Fibroblast of pulmonary artery (primary cell): ENCODE measurements around the gene PPP6R3.

Source experiments
- DNase-seq: peaks from one replicate; pipeline ENCODE4 v3.0.0-alpha.2; 2010; ENCODE audit warnings: low read depth
- H3K4me3 ChIP-seq: replicated peaks from 2 replicates; pipeline ENCODE4 v1.5.1; 2011; ENCODE audit warnings: low read depth, mild to moderate bottlenecking, control low read depth, low read length, moderate library complexity
- TF ChIP-seq, protein P1 (sequence below): IDR thresholded peaks from 2 replicates; pipeline ENCODE4 v1.5.1; 2011; ENCODE audit warnings: mild to moderate bottlenecking, control low read depth, low read length, inconsistent platforms; ENCODE audit errors: missing control alignments

Gene PPP6R3

DNA sequence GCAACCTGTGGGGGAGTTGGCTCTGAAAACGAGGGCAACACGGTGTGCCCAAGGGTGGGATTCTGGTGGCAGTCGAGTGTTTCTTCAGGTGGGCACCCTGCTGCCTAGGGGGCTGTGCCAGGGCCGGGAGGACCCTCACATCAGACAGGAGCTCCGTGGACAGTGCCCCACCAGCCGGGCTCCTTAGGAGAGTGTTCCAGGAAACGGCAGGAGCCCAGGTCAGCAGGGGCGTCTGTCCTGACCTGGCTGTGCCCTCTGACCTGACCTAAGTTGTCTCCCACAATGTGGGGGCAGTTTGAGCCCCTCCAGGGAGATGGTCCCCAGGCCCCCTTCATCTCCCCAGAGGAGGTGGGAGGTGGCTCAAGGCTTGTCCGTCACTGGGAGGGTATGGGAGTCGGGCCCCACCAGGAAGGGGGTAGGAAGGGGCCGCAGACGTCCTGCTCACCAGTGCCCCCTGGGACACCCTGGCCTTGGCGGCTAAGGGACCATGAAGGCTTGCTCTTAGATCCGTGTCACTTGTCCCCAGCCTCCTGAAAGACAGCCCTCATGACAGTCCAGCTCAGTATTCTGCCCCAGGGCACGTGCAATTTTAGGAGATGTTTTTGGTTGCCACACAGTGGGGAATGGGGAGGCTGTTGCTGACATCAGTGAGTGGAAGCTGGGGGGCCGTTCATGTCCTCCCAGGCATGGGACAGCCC, 191.6 kb downstream of the PPP6R3 start:
- H3K4me3 ChIP-seq = no peak overlapping the region
- DNase-seq = no peak
- TF ChIP-seq, protein P1, sequence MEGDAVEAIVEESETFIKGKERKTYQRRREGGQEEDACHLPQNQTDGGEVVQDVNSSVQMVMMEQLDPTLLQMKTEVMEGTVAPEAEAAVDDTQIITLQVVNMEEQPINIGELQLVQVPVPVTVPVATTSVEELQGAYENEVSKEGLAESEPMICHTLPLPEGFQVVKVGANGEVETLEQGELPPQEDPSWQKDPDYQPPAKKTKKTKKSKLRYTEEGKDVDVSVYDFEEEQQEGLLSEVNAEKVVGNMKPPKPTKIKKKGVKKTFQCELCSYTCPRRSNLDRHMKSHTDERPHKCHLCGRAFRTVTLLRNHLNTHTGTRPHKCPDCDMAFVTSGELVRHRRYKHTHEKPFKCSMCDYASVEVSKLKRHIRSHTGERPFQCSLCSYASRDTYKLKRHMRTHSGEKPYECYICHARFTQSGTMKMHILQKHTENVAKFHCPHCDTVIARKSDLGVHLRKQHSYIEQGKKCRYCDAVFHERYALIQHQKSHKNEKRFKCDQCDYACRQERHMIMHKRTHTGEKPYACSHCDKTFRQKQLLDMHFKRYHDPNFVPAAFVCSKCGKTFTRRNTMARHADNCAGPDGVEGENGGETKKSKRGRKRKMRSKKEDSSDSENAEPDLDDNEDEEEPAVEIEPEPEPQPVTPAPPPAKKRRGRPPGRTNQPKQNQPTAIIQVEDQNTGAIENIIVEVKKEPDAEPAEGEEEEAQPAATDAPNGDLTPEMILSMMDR = no peak

DNA sequence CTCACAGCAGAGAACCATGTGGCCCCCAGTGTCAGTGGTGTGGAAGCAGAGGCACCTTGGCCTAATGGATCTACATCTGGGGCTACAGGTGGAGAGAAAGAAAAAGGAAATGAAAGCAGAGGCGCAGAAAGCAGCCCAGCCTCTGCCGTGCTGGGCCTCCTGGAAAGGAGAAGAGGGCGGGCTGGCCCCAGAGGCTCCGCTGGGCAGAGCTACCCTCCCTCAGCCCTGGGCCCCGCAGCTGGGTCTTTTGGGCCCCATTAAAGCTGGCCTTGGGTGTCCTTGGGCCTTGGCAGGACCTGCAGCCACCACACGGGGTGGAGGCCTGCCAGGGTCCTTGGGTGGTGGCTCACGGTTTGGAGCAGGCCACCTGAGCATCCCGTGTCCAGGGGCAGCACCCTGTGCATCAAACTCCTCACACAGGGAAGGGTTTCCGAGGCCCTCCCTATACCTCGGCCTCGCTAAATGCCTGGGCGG, 192.2 kb downstream of the PPP6R3 start:
- TF ChIP-seq, protein P1 = no peak
- no peak for DNase-seq
- no peak overlapping the region for H3K4me3 ChIP-seq

DNA sequence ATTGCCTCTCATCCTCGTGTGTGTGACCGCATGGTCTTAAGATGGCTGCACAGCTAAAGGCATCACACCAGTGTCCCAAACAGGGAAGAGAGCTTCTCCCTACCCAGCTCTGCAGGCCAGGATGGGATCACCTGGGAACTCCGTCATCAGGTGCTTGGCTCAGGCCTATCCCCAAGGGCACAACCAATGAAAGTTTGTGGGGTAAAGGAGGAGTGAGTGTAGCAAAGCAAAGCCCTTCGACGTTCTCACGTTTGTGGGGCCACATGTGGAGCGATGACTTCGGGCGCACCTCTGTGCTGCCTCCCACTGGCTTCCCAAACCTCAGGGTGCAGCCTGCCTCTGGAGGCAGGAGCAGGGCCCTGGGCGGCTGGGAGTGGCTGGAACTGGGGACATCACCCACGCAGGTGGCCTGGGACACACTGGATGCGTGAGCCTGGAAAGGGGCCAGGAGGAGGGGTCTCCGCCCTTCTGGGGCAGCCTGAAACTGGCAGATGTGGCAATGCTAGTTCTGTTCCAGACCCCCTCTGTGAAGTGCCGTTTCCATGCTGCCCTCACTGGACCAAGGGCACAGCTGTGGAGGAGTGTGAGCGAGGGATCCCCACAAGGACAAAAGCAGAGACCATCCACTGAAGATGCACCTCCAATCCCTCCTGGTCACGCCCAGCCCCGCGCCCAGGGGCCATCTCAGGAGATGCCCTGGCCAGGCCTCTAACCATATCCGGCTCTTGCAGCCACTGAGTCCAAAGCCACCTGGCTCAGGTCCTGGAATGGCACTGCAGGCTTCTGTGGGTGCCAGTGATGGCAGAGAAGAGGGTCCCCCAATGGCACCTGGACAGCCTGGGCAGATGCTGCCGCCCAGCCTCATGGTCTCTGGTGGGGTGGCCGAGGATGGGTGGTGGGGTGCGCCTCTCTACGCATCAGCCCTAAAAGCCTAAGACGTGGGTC, 193.2 kb downstream of the PPP6R3 start:
- TF ChIP-seq, protein P1 = no peak
- H3K4me3 ChIP-seq = no peak overlapping the region
- DNase-seq = no peak

DNA sequence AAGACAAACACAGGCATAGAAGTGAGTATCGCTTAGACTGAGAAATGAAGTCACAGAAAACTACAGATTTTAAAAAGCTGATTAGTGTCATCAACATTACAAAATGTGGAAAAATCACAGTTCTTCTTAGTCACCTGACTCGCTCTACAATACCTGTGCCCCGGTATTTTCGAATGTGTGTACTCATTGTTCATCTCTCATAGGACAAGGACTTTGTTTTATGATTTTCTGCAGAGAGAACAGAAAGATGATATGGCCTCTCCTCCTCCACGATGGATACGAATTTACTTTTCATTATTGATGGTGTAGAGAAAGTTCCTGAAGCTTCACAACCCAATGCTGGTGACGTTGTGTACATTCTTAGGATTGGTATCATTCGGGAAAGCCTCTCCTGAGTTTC, 194.4 kb downstream of the PPP6R3 start:
- DNase-seq = no peak
- TF ChIP-seq, protein P1 = no peak
- H3K4me3 ChIP-seq = no peak overlapping the region

DNA sequence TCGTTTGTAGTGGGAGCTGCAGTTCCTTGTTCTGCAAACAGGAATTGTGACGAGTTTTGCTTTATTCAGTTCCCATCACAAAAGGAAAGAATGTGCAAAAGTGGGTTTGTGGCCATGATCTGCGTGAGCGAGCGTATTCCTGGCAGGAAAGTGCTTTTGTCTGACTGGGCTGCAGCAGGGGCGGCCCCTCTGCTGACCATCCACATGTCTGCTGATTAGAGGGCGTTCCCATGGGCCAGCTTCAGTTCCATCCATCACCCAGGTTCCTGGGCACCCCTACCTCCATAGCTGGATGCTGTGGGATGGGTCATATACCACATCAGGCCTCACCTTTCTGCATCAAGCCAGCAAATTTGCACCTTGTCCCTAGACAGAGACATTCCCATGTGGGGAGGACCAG, 194.9 kb downstream of the PPP6R3 start:
- no peak for DNase-seq
- TF ChIP-seq, protein P1 = no peak
- H3K4me3 ChIP-seq = no peak overlapping the region

DNA sequence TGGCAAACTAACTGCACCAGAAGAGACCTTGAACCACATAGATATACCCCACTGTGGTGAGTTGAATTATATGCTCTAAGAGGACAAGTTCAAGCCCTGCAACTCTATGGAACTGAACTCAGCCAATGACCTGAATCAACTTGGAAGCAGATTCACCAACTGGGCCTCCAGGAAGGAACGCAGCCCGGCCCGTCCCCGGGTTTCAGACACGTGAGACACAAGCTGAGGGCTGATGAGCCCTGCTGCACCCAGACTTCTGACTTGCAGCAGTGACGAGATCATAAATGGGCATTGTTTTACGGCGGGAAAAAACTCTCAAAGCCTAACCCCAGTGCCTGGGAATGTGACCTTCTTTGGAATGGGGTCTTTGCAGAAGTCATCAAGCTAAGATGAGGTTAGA, 195.3 kb downstream of the PPP6R3 start:
- H3K4me3 ChIP-seq = no peak overlapping the region
- DNase-seq = no peak
- TF ChIP-seq, protein P1 = no peak
